ACHN (cell line): ENCODE measurements around the gene LIPE.

Experiments used
- DNase-seq: peaks from one replicate; pipeline ENCODE4 v3.0.0-alpha.2; 2015
- in situ Hi-C: cut with HindIII; loops from 2 replicates; pipeline ENCODE4 v1.10.0; 2017; ENCODE audit warnings: low sequenced_read_pairs, low pct_ligation_motif_present, low pct_unique_long_range_greater_than_20kb

Gene LIPE

GRCh38 chr19:42397263-42398166 is 29.7 kb downstream of the LIPE start:
- peak; percentile 48 for DNase-seq
- in situ Hi-C loops, result no loop called here

- in situ Hi-C loops, result no loop called here
- peak; percentile 98 for DNase-seq
Measured at GRCh38 chr19:42396381-42397262, 30.6 kb downstream of the LIPE start.

GRCh38 chr19:42394751-42395150 is 32.4 kb downstream of the LIPE start:
- in situ Hi-C loops, result no loop called here

GRCh38 chr19:42392165-42392564 is 35.0 kb downstream of the LIPE start:
- no peak for DNase-seq
- in situ Hi-C loops, result no loop called here

More at GRCh38 chr19:42394751-42395150, 32.4 kb downstream of the LIPE start:
- peak; percentile 16 for DNase-seq

- in situ Hi-C loops, result no loop called here
Measured at GRCh38 chr19:42389899-42390298, 37.3 kb downstream of the LIPE start, which contains the start of gene CNFN. Gene CNFN, minus strand, starts transcription at chr19:42390297. Its CDS starts 1,260 bp downstream, at chr19:42389037.

GRCh38 chr19:42388851-42389489 is 38.2 kb downstream of the LIPE start:
- in situ Hi-C loops, result no loop called here

More at GRCh38 chr19:42389899-42390298, 37.3 kb downstream of the LIPE start, which contains the start of gene CNFN:
- DNase-seq, result no peak

GRCh38 chr19:42386974-42387707 is 40.0 kb downstream of the LIPE start:
- peak; percentile 88 for DNase-seq
- in situ Hi-C loops, result no loop called here

More at GRCh38 chr19:42388851-42389489, 38.2 kb downstream of the LIPE start:
- no peak for DNase-seq

- in situ Hi-C loops, result no loop called here
Measured at GRCh38 chr19:42380155-42380554, 47.0 kb downstream of the LIPE start.

GRCh38 chr19:42378225-42379215 is 48.7 kb downstream of the LIPE start:
- in situ Hi-C loops, result no loop called here
- DNase-seq, result no peak

More at GRCh38 chr19:42380155-42380554, 47.0 kb downstream of the LIPE start:
- DNase-seq, result no peak

- no peak for DNase-seq
- in situ Hi-C loops, result no loop called here
Measured at GRCh38 chr19:42376177-42376555, 51.0 kb downstream of the LIPE start.

GRCh38 chr19:42375415-42376176 is 51.6 kb downstream of the LIPE start:
- in situ Hi-C loops, result no loop called here

GRCh38 chr19:42374826-42375376 is 52.3 kb downstream of the LIPE start:
- in situ Hi-C loops, result no loop called here

More at GRCh38 chr19:42375415-42376176, 51.6 kb downstream of the LIPE start:
- no peak for DNase-seq

GRCh38 chr19:42370626-42371175 is 56.5 kb downstream of the LIPE start:
- no peak for DNase-seq
- in situ Hi-C loops, result no loop called here

More at GRCh38 chr19:42374826-42375376, 52.3 kb downstream of the LIPE start:
- DNase-seq, result no peak

GRCh38 chr19:42370068-42370520 is 57.1 kb downstream of the LIPE start:
- DNase-seq, result no peak
- in situ Hi-C loops, result no loop called here

GRCh38 chr19:42369433-42370067 is 57.6 kb downstream of the LIPE start:
- in situ Hi-C loops, result no loop called here

More at GRCh38 chr19:42369433-42370067, 57.6 kb downstream of the LIPE start:
- no peak for DNase-seq
